ENCODE results near the gene RHOJ. TPM values are rescaled to one million over a fixed set of nuclear protein-coding genes. Genes with fewer than 3 reads are reported as not detected.

The RHOJ gene
- total RNA-seq, 1 experiment from 2014 or later, result 0.40 TPM

DNA sequence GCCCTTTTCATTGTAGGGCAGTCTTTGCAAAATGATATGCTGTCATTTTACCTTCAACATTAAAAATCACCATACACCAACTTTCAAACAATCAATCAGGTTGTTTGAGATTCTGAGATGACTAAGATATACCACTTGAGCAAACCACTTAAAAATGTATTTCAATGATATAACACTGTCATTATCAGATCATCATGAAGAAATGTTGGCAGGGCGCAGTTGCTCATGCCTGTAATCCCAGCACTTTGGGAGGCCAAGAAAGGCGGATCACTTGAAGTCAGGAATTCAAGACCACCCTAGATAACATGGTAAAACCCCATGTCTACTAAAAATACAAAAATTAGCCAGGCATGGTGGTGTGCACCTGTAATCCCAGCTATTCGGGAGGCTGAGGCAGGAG lies 13.0 kb upstream of the RHOJ start:
- no peak for DNase-seq
- no TSS peak for BruUV-seq (replicated peaks)
- intact Hi-C loops (cut with micrococcal nuclease; ENCODE audit: unreplicated experiment), result no loop called here
- Mint-ChIP-seq H3K9me3 (ENCODE audit: low read depth, unreplicated experiment) (peaks cover 2% of the 10 kb centered on the region), H3K27me3 (ENCODE audit: unreplicated experiment) (no peaks in the 10 kb centered on the region), H3K4me1 (ENCODE audit: low read depth, unreplicated experiment) (peaks cover 11% of the 10 kb centered on the region), H3K36me3 (ENCODE audit: insufficient read depth, unreplicated experiment) (no peaks in the 10 kb centered on the region), H3K27ac (ENCODE audit: unreplicated experiment) (no peak overlapping the region), H3K4me3 (ENCODE audit: low read depth, unreplicated experiment) (no peak overlapping the region)
- no peak for TF ChIP-seq CTCF (IDR thresholded peaks at IDR 0.05; ENCODE audit: unreplicated experiment)
- CTCF ChIA-PET, result no interaction called here

DNA sequence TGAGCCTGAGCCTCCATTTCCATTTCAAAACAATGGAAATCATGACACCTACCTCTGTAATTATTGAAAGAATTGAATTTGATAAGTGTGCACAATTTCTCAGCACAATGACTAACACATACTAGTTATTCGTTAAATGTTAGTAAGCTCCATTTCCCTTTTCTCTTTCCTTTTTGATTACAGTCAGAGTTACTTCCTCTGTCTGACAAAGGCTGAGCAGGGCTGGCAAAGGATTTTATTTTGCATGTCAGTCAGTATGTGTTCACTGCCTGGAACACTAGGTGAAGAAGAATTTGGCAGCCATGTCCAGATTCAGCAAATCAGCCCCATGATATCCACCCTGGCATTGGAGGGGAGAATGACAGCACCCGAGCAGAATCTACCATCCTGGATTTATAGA lies 12.2 kb upstream of the RHOJ start:
- BruUV-seq (replicated peaks), result no TSS peak
- Mint-ChIP-seq H3K4me1 (ENCODE audit: low read depth, unreplicated experiment) (peaks cover 11% of the 10 kb centered on the region), H3K9me3 (ENCODE audit: low read depth, unreplicated experiment) (peaks cover 2% of the 10 kb centered on the region), H3K4me3 (ENCODE audit: low read depth, unreplicated experiment) (no peak overlapping the region), H3K27ac (ENCODE audit: unreplicated experiment) (peak overlapping the region; percentile 27), H3K27me3 (ENCODE audit: unreplicated experiment) (no peaks in the 10 kb centered on the region), H3K36me3 (ENCODE audit: insufficient read depth, unreplicated experiment) (no peaks in the 10 kb centered on the region)
- intact Hi-C loops (cut with micrococcal nuclease; ENCODE audit: unreplicated experiment), result no loop called here
- TF ChIP-seq CTCF (IDR thresholded peaks at IDR 0.05; ENCODE audit: unreplicated experiment), result no peak
- DNase-seq, result no peak
- CTCF ChIA-PET, result interaction anchor here (1.4 kb wide), 1 partner anchor 12 kb away, joined by 4 read pairs; the partner anchor contains the start of gene RHOJ

DNA sequence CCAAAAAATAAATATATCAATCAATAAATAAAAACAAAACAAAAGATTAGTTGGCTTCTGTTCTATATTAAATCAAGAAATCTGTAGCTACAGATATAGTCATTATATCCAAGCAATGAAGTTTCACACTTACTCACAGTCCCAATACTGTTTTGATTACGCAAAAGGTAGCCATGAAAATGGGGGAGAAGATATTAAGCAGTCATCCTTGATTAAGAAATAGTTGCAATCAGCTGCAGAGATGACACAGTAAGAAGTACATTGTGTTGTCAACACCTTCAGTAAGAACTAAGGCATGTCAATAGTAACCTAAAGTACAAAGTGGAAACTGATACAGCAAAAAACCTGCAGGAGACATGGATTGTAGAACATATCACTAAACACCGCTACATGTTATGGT lies 11.0 kb upstream of the RHOJ start:
- intact Hi-C loops (cut with micrococcal nuclease; ENCODE audit: unreplicated experiment), result no loop called here
- no peak overlapping the region for H3K4me3 Mint-ChIP-seq (ENCODE audit: low read depth, unreplicated experiment)
- TF ChIP-seq CTCF (IDR thresholded peaks at IDR 0.05; ENCODE audit: unreplicated experiment), result no peak
- H3K9me3 Mint-ChIP-seq (ENCODE audit: low read depth, unreplicated experiment), result peaks cover 2% of the 10 kb centered on the region
- H3K27ac Mint-ChIP-seq (ENCODE audit: unreplicated experiment), result no peak overlapping the region
- no TSS peak for BruUV-seq (replicated peaks)
- peaks cover 11% of the 10 kb centered on the region for H3K4me1 Mint-ChIP-seq (ENCODE audit: low read depth, unreplicated experiment)
- no peaks in the 10 kb centered on the region for H3K27me3 Mint-ChIP-seq (ENCODE audit: unreplicated experiment)
- CTCF ChIA-PET, result interaction anchor here (1.4 kb wide), 1 partner anchor 10 kb away, joined by 4 read pairs; the partner anchor contains the start of gene RHOJ
- no peaks in the 10 kb centered on the region for H3K36me3 Mint-ChIP-seq (ENCODE audit: insufficient read depth, unreplicated experiment)
- no peak for DNase-seq

DNA sequence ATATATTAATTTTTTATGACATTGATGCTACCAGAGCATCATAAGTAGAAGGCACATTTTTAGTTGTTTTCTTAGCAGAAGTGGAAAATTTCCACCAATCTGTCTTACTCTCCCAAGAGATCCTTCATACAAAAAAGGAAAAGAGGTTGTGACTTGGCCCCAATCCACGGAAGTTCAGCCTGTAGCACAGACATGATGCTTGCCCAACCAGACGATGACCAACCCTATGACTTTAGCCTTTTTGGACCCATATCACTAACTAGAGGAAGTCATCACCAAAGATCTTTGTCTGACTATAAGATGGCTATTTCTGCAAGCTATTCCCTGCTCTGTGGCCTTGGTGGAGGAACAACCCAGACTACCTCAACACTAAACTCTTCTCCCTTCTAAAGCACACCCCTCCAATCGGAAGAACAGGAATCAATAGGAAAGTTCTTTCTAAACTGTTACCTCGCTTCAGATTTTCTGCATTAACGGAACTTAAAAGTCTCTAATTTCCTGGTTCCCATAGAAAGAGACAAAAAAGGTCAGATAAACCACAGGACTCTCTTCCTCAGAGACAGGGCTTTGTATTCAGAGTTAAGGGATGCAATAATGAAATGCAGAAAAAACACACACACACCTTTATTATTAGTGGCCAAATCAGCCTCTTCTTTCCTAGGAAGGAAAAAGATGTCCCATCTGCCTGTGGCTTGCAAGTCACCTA lies 4.1 kb upstream of the RHOJ start:
- no peak for DNase-seq
- Mint-ChIP-seq H3K27me3 (ENCODE audit: unreplicated experiment) (no peaks in the 10 kb centered on the region), H3K4me3 (ENCODE audit: low read depth, unreplicated experiment) (no peak overlapping the region), H3K27ac (ENCODE audit: unreplicated experiment) (no peak overlapping the region), H3K36me3 (ENCODE audit: insufficient read depth, unreplicated experiment) (no peaks in the 10 kb centered on the region), H3K9me3 (ENCODE audit: low read depth, unreplicated experiment) (no peaks in the 10 kb centered on the region), H3K4me1 (ENCODE audit: low read depth, unreplicated experiment) (no peaks in the 10 kb centered on the region)
- intact Hi-C loops (cut with micrococcal nuclease; ENCODE audit: unreplicated experiment), result no loop called here
- no TSS peak for BruUV-seq (replicated peaks)
- TF ChIP-seq CTCF (IDR thresholded peaks at IDR 0.05; ENCODE audit: unreplicated experiment), result no peak
- CTCF ChIA-PET, result interaction anchor here (0.6 kb wide), 1 partner anchor 153 kb away, joined by 6 read pairs; no protein-coding TSS in a partner anchor
